WTC11 (cell line): Measurements from ENCODE around the gene HPSE.

Source experiments
- CTCF ChIP-seq: fragments of 200-600 bp; IDR thresholded peaks from 2 replicates; pipeline ENCODE4 v1.8.0; 2022; ENCODE audit warnings: antibody characterized with exemption
- E2F5 ChIP-seq: sonication (generic); formaldehyde crosslinking; IDR thresholded peaks from 2 replicates; pipeline ENCODE4 v1.8.1; 2022; ENCODE audit warnings: mild to moderate bottlenecking, moderate library complexity, missing genetic modification reagents
- ESRRA ChIP-seq: sonication (generic); formaldehyde crosslinking; IDR thresholded peaks from 2 replicates; pipeline ENCODE4 v1.8.1; 2022; ENCODE audit warnings: mild to moderate bottlenecking, missing genetic modification reagents, borderline replicate concordance
- FOXJ3 ChIP-seq: sonication (generic); formaldehyde crosslinking; IDR thresholded peaks from 2 replicates; pipeline ENCODE4 v1.9.0; 2021; ENCODE audit warnings: missing genetic modification reagents, mild to moderate bottlenecking, borderline replicate concordance
- GABPB1 ChIP-seq: sonication (generic); formaldehyde crosslinking; IDR thresholded peaks from 2 replicates; pipeline ENCODE4 v1.8.1; 2023; ENCODE audit warnings: mild to moderate bottlenecking, missing genetic modification reagents
- GTF2I ChIP-seq: fragments of 250-450 bp; sonication (Bioruptor Pico); conservative IDR thresholded peaks from 2 replicates; pipeline ENCODE4 v1.4.0; 2021; ENCODE audit warnings: mild to moderate bottlenecking
- JUN ChIP-seq: sonication (generic); formaldehyde crosslinking; IDR thresholded peaks from 2 replicates; pipeline ENCODE4 v1.8.0; 2023; ENCODE audit warnings: mild to moderate bottlenecking, missing genetic modification reagents
- MAX ChIP-seq: sonication (generic); formaldehyde crosslinking; IDR thresholded peaks from 2 replicates; pipeline ENCODE4 v1.8.0; 2022; ENCODE audit warnings: mild to moderate bottlenecking, missing genetic modification reagents
- NR1H2 ChIP-seq: sonication (generic); formaldehyde crosslinking; IDR thresholded peaks from 2 replicates; pipeline ENCODE4 v1.9.0; 2021; ENCODE audit warnings: mild to moderate bottlenecking, moderate library complexity, missing genetic modification reagents
- SP1 ChIP-seq: sonication (generic); formaldehyde crosslinking; conservative IDR thresholded peaks from 2 replicates; pipeline ENCODE4 v1.8.1; 2022; ENCODE audit warnings: missing genetic modification reagents

GRCh38 chr4:83348074-83348473 is 13.4 kb upstream of the HPSE start:
- TF ChIP-seq JUN (CRISPR knock-in tag) (no peak), CTCF (no peak), NR1H2 (CRISPR knock-in tag) (no peak), GABPB1 (CRISPR knock-in tag) (no peak), E2F5 (no peak), GTF2I (CRISPR knock-in tag) (no peak), SP1 (no peak), MAX (CRISPR knock-in tag) (no peak), FOXJ3 (no peak), ESRRA (CRISPR knock-in tag) (no peak)
